Measurements from ENCODE around the gene SEPTIN12. TPM values are rescaled to one million over a fixed set of nuclear protein-coding genes. Genes with fewer than 3 reads are reported as not detected.

The SEPTIN12 gene
- total RNA-seq = not detected
- not detected for polyA plus RNA-seq

GRCh38 chr16:4787627-4788482 is at the start of gene SEPTIN12:
SEPTIN12 (minus strand) TSS chr16:4788345; CDS start chr16:4787645, 700 bp downstream.
- no peaks in the 10 kb centered on the region for H3K36me3 ChIP-seq (ENCODE audit: insufficient read depth)
- no peak within 1 kb of the TSS for H3K27ac ChIP-seq (ENCODE audit: low read depth)
- DNase-seq (ENCODE audit: extremely low spot score) = no peak
- H3K4me1 ChIP-seq (ENCODE audit: insufficient read depth) = no peaks in the 10 kb centered on the region
- H3K4me3 ChIP-seq (ENCODE audit: low read depth, low read length) = no peak within 1 kb of the TSS
- 71% methylated on average over 14 of the region's 14 CpGs for WGBS

GRCh38 chr16:4836727-4837126 is 48.6 kb upstream of the SEPTIN12 start:
- no peak for DNase-seq (ENCODE audit: extremely low spot score)
- 88% methylated on average over 2 of the region's 2 CpGs for WGBS
- Histone ChIP-seq H3K4me1 (ENCODE audit: insufficient read depth) (no peaks in the 10 kb centered on the region), H3K4me3 (ENCODE audit: low read depth, low read length) (no peak overlapping the region), H3K36me3 (ENCODE audit: insufficient read depth) (peaks cover 2% of the 10 kb centered on the region), H3K27ac (ENCODE audit: low read depth) (no peak overlapping the region)

DNA sequence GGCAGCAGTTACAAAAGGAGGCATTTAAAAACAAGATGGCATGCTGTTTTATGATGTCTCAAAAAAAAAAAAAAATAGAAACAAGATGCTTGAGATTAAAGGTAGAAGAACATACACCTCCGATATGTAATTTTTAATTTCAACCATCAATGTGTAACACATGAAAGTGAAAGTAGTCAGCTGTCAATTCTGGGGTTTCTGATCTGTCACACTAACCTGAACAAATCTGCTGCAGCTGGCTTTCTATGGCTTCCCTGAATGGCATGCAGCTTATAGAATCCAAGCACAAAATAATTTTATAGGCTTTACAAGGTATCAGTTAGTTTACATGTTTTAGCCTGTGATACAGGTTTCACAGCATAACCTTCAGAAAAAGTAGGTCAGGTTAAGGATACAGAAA is 45.4 kb upstream of the SEPTIN12 start:
- Histone ChIP-seq H3K4me3 (ENCODE audit: low read depth, low read length) (no peak overlapping the region), H3K4me1 (ENCODE audit: insufficient read depth) (no peaks in the 10 kb centered on the region), H3K27ac (ENCODE audit: low read depth) (no peak overlapping the region), H3K36me3 (ENCODE audit: insufficient read depth) (peaks cover 8% of the 10 kb centered on the region)
- WGBS = 93% methylated on average over 1 of the region's 1 CpG
- DNase-seq (ENCODE audit: extremely low spot score) = no peak

- Histone ChIP-seq H3K4me1 (ENCODE audit: insufficient read depth) (no peaks in the 10 kb centered on the region), H3K4me3 (ENCODE audit: low read depth, low read length) (no peak overlapping the region), H3K36me3 (ENCODE audit: insufficient read depth) (peaks cover 8% of the 10 kb centered on the region), H3K27ac (ENCODE audit: low read depth) (no peak overlapping the region)
- 81% methylated on average over 6 of the region's 6 CpGs for WGBS
- no peak for DNase-seq (ENCODE audit: extremely low spot score)
Observed at GRCh38 chr16:4832698-4833343, 44.7 kb upstream of the SEPTIN12 start.

DNA sequence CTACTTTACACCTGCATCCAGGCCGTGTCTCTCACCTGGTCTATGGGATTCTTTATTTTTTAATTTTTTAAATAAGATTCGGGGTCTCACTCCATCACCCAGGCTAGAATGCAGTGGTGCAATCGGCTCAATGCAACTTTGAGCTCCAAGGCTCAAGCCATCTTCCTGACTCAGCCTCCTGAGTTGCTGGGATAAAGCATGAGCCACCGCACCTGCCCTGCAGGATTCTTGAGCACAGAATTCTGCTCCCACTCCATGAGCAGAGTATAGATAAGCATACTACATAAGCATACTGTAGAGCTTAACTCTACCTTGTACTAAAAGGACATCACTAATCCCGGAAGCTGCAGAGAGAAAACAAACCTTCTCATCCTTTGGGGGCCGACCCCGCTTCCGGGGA is 43.5 kb upstream of the SEPTIN12 start:
- H3K4me3 ChIP-seq (ENCODE audit: low read depth, low read length) = no peak overlapping the region
- DNase-seq (ENCODE audit: extremely low spot score) = no peak
- H3K27ac ChIP-seq (ENCODE audit: low read depth) = no peak overlapping the region
- peaks cover 6% of the 10 kb centered on the region for H3K36me3 ChIP-seq (ENCODE audit: insufficient read depth)
- no peaks in the 10 kb centered on the region for H3K4me1 ChIP-seq (ENCODE audit: insufficient read depth)
- WGBS = 95% methylated on average over 8 of the region's 8 CpGs

DNA sequence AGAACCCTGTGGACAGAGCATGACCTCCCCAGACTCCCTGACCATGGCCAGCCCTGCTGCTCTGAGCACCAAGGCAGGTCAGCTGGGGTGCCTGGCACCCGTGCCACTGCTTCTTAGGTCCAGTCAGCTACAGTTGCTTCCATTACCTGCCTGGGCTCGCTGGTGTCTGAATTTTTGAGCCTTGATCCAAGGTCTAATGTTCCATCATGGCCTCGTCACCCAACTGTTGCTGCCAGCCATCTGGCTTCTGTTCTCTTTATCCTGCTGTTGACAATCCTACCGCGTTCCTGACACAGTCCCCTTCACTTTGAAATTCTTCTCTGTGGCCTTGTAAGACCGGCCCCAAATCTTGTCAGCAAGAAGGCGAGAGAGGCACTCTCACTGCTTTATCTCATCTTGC is 42.3 kb upstream of the SEPTIN12 start:
- no peak for DNase-seq (ENCODE audit: extremely low spot score)
- H3K36me3 ChIP-seq (ENCODE audit: insufficient read depth) = peaks cover 6% of the 10 kb centered on the region
- no peak overlapping the region for H3K27ac ChIP-seq (ENCODE audit: low read depth)
- WGBS = 84% methylated on average over 7 of the region's 7 CpGs
- no peak overlapping the region for H3K4me3 ChIP-seq (ENCODE audit: low read depth, low read length)
- H3K4me1 ChIP-seq (ENCODE audit: insufficient read depth) = no peaks in the 10 kb centered on the region

- no peaks in the 10 kb centered on the region for H3K4me1 ChIP-seq (ENCODE audit: insufficient read depth)
- H3K36me3 ChIP-seq (ENCODE audit: insufficient read depth) = peaks cover 6% of the 10 kb centered on the region
- 92% methylated on average over 11 of the region's 11 CpGs for WGBS
- no peak overlapping the region for H3K27ac ChIP-seq (ENCODE audit: low read depth)
- no peak overlapping the region for H3K4me3 ChIP-seq (ENCODE audit: low read depth, low read length)
- no peak for DNase-seq (ENCODE audit: extremely low spot score)
Observed at GRCh38 chr16:4828567-4829321, 40.6 kb upstream of the SEPTIN12 start.

GRCh38 chr16:4826980-4827379 is 38.8 kb upstream of the SEPTIN12 start:
- Histone ChIP-seq H3K4me1 (ENCODE audit: insufficient read depth) (no peaks in the 10 kb centered on the region), H3K36me3 (ENCODE audit: insufficient read depth) (peaks cover 7% of the 10 kb centered on the region), H3K4me3 (ENCODE audit: low read depth, low read length) (no peak overlapping the region), H3K27ac (ENCODE audit: low read depth) (no peak overlapping the region)
- WGBS = 69% methylated on average over 10 of the region's 10 CpGs
- DNase-seq (ENCODE audit: extremely low spot score) = no peak

GRCh38 chr16:4826526-4826925 is 38.4 kb upstream of the SEPTIN12 start:
- Histone ChIP-seq H3K4me3 (ENCODE audit: low read depth, low read length) (no peak overlapping the region), H3K27ac (ENCODE audit: low read depth) (no peak overlapping the region), H3K36me3 (ENCODE audit: insufficient read depth) (peaks cover 7% of the 10 kb centered on the region), H3K4me1 (ENCODE audit: insufficient read depth) (no peaks in the 10 kb centered on the region)
- 96% methylated on average over 4 of the region's 4 CpGs for WGBS
- no peak for DNase-seq (ENCODE audit: extremely low spot score)

DNA sequence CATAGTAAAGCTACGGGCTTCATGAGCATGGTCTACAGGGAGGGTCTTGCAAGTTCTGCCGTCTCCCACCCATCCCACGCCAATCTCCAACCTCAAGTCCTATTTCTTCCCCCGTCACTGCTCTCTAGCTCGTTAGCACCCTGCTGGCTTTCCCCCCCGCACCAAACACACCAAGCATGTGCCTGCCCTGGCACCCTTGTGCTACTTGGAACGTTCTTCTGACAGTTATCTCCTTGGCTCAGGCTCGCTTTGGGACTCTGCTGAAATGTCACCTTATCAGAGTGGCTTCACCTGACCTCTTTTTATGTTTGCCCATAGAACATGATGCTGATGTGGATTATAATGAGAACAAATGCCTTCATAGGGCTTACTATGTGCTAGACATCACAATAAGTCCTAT is 37.1 kb upstream of the SEPTIN12 start:
- H3K27ac ChIP-seq (ENCODE audit: low read depth) = no peak overlapping the region
- H3K4me1 ChIP-seq (ENCODE audit: insufficient read depth) = no peaks in the 10 kb centered on the region
- peaks cover 1% of the 10 kb centered on the region for H3K36me3 ChIP-seq (ENCODE audit: insufficient read depth)
- no peak overlapping the region for H3K4me3 ChIP-seq (ENCODE audit: low read depth, low read length)
- no peak for DNase-seq (ENCODE audit: extremely low spot score)
- 90% methylated on average over 8 of the region's 8 CpGs for WGBS

- 91% methylated on average over 6 of the region's 6 CpGs for WGBS
- no peak overlapping the region for H3K4me3 ChIP-seq (ENCODE audit: low read depth, low read length)
- peaks cover 1% of the 10 kb centered on the region for H3K36me3 ChIP-seq (ENCODE audit: insufficient read depth)
- H3K4me1 ChIP-seq (ENCODE audit: insufficient read depth) = no peaks in the 10 kb centered on the region
- no peak overlapping the region for H3K27ac ChIP-seq (ENCODE audit: low read depth)
- no peak for DNase-seq (ENCODE audit: extremely low spot score)
Observed at GRCh38 chr16:4820652-4821051, 32.5 kb upstream of the SEPTIN12 start.

- WGBS = 72% methylated on average over 16 of the region's 16 CpGs
- Histone ChIP-seq H3K4me3 (ENCODE audit: low read depth, low read length) (no peak overlapping the region), H3K27ac (ENCODE audit: low read depth) (no peak overlapping the region), H3K4me1 (ENCODE audit: insufficient read depth) (no peaks in the 10 kb centered on the region), H3K36me3 (ENCODE audit: insufficient read depth) (peaks cover 9% of the 10 kb centered on the region)
- DNase-seq (ENCODE audit: extremely low spot score) = no peak
Observed at GRCh38 chr16:4814542-4815173, 26.5 kb upstream of the SEPTIN12 start.

- Histone ChIP-seq H3K36me3 (ENCODE audit: insufficient read depth) (peaks cover 9% of the 10 kb centered on the region), H3K27ac (ENCODE audit: low read depth) (no peak overlapping the region)
- no peak for DNase-seq (ENCODE audit: extremely low spot score)
Observed at GRCh38 chr16:4814046-4814445, 25.9 kb upstream of the SEPTIN12 start.

More at GRCh38 chr16:4814046-4814445, 25.9 kb upstream of the SEPTIN12 start:
- H3K4me1 ChIP-seq (ENCODE audit: insufficient read depth) = no peaks in the 10 kb centered on the region
- H3K4me3 ChIP-seq (ENCODE audit: low read depth, low read length) = no peak overlapping the region
